K562 (cell line): ENCODE measurements around the gene HSPB6. TPM values are rescaled to one million over a fixed set of nuclear protein-coding genes. Genes with fewer than 3 reads are reported as not detected.

Source experiments
- ATAC-seq: fragments of 200-7000 bp; cut with Tn5 transposase; 3 replicates; pipeline ENCODE4 v1.9.1; 2020; ENCODE audit warnings: moderate library complexity
- BruUV-seq: library from RNA; stranded (reverse); fragments of 400-500 nt; replicated peaks from 2 replicates; lab custom pipeline; 2021; lab: Mats Ljungman, UMichigan
- CTCF ChIA-PET: fragments of 300-600 bp; formaldehyde crosslinking; extraction: SDS; loops from one replicate; lab custom pipeline; 2021; ENCODE audit warnings: low intra/inter-chr PET ratio; lab: Yijun Ruan, JAX
- POLR2A ChIA-PET: fragments of 300-600, 350-650 bp; sonication (Branson Sonifier 250); formaldehyde crosslinking; extraction: SDS; loops from one replicate; lab custom pipeline; 2021; ENCODE audit warnings: antibody characterized with exemption, inconsistent platforms; lab: Yijun Ruan, JAX
- DNase-seq, 4 experiments: peaks; one replicate each; pipeline versions ENCODE4 v3.0.0 to v3.0.0-alpha.2; 2011 to 2018; ENCODE audit warnings: low spot score in 3 of 4, mixed read lengths in 3 of 4; ENCODE audit errors: extremely low read depth in 1 of 4
- FAIRE-seq: peaks from 2 replicates; lab custom pipeline; 2011; peaks lifted over from hg19 to GRCh38; lab: Jason Lieb, UNC
- H2AFZ ChIP-seq: 2 replicates; pipeline ENCODE4 v1.6.0; 2011; ENCODE audit warnings: low read depth, low read length, control low read depth, inconsistent platforms
- H3K27ac ChIP-seq: fragments of 200-600 bp; 3 replicates; pipeline ENCODE4 v1.8.0; 2011; ENCODE audit warnings: low read depth, mild to moderate bottlenecking, control low read depth, inconsistent platforms, low read length, moderate library complexity, mixed read lengths; ENCODE audit errors: extremely low read depth
- H3K27me3 ChIP-seq, 2 experiments: fragments of 300-600 bp in 1 of 2; 2 replicates in 1 of 2; 3 replicates in 1 of 2; pipeline versions ENCODE4 v1.6.0 to v1.8.0; 2011; ENCODE audit warnings: inconsistent platforms in 2 of 2, low read length in 2 of 2, mild to moderate bottlenecking in 1 of 2, mixed read lengths in 1 of 2, moderate library complexity in 1 of 2; ENCODE audit not compliant: control insufficient read depth in 2 of 2, insufficient read depth in 2 of 2
- H3K36me3 ChIP-seq: fragments of 300-600 bp; 3 replicates; pipeline ENCODE4 v1.8.0; 2011; ENCODE audit warnings: mild to moderate bottlenecking, low read length, inconsistent platforms; ENCODE audit not compliant: control insufficient read depth, insufficient read depth
- H3K4me1 ChIP-seq, 2 experiments: fragments of 200-600 bp in 1 of 2; replicated peaks in 1 of 2; 2 replicates in 1 of 2; 3 replicates in 1 of 2; pipeline versions ENCODE4 v1.5.1 to v1.8.0; 2011; ENCODE audit warnings: inconsistent platforms in 2 of 2, low read length in 2 of 2, mild to moderate bottlenecking in 1 of 2, mixed read lengths in 1 of 2, moderate library complexity in 1 of 2; ENCODE audit not compliant: control insufficient read depth in 2 of 2, insufficient read depth in 2 of 2
- H3K4me2 ChIP-seq: 2 replicates; pipeline ENCODE4 v1.6.1; 2011; ENCODE audit warnings: low read length, control low read depth, inconsistent platforms, mixed read lengths; ENCODE audit not compliant: insufficient read depth
- H3K4me3 ChIP-seq: fragments of 200-600 bp; sonication (generic), shearing (Covaris generic); 2 replicates; pipeline ENCODE4 v1.5.1; 2016; ENCODE audit warnings: control low read depth, inconsistent platforms
- H3K79me2 ChIP-seq: fragments of 200-600 bp; 3 replicates; pipeline ENCODE4 v1.8.0; 2011; ENCODE audit warnings: low read length, inconsistent platforms; ENCODE audit not compliant: control insufficient read depth, insufficient read depth
- H3K9ac ChIP-seq, 2 experiments: 2 replicates each; pipeline versions ENCODE4 v1.6.0 to v1.6.1; 2011; ENCODE audit warnings: low read depth in 2 of 2, low read length in 2 of 2, control low read depth in 1 of 2, inconsistent platforms in 1 of 2, mild to moderate bottlenecking in 1 of 2, mixed read lengths in 1 of 2; ENCODE audit not compliant: insufficient read depth in 1 of 2
- H3K9me1 ChIP-seq: one replicate; pipeline ENCODE4 v1.6.0; 2011; ENCODE audit warnings: inconsistent platforms, mild to moderate bottlenecking, low read length, moderate library complexity; ENCODE audit not compliant: control insufficient read depth, insufficient read depth
- H3K9me3 ChIP-seq: replicated peaks from 2 replicates; pipeline ENCODE4 v1.5.1; 2011; ENCODE audit warnings: low read depth, low read length, inconsistent platforms; ENCODE audit not compliant: control insufficient read depth, insufficient read depth
- H4K20me1 ChIP-seq: replicated peaks from 2 replicates; pipeline ENCODE4 v1.6.1; 2011; ENCODE audit warnings: low read length, inconsistent platforms, mixed read lengths; ENCODE audit not compliant: control insufficient read depth, insufficient read depth
- BCL6 ChIP-seq: fragments of 250-450 bp; sonication (Bioruptor Pico); IDR thresholded peaks from 2 replicates; pipeline ENCODE4 v1.4.0; 2020
- CBX5 ChIP-seq: IDR thresholded peaks from 2 replicates; pipeline ENCODE4 v1.6.1; 2014; ENCODE audit warnings: low read depth, borderline replicate concordance
- ELK3 ChIP-seq: fragments of 450-650 bp; formaldehyde crosslinking; IDR thresholded peaks from 2 replicates; pipeline ENCODE4 v1.4.0; 2020; ENCODE audit warnings: mild to moderate bottlenecking
- FOS ChIP-seq: IDR thresholded peaks from 3 replicates; pipeline ENCODE4 v1.6.1; 2011; ENCODE audit not compliant: insufficient read length; ENCODE audit errors: extremely low read depth
- GMEB1 ChIP-seq: fragments of 250-450 bp; sonication (Bioruptor Pico); IDR thresholded peaks from 2 replicates; pipeline ENCODE4 v1.4.0; 2020; ENCODE audit warnings: mild to moderate bottlenecking
- HBP1 ChIP-seq: fragments of 450-650 bp; formaldehyde crosslinking; IDR thresholded peaks from 2 replicates; pipeline ENCODE4 v1.4.0; 2022; ENCODE audit warnings: missing genetic modification characterization
- NCOA2 ChIP-seq, 2 experiments: fragments of 450-650 bp; IDR thresholded peaks; 2 replicates each; pipeline ENCODE4 v1.6.1; 2018; ENCODE audit warnings: mild to moderate bottlenecking in 2 of 2, moderate library complexity in 1 of 2; ENCODE audit not compliant: partially characterized antibody in 2 of 2
- PRPF4 ChIP-seq: fragments of 200-400 bp; formaldehyde crosslinking; IDR thresholded peaks from one replicate; pipeline ENCODE4 v1.6.1; 2017; ENCODE audit warnings: low read length, low read depth, mild to moderate bottlenecking; ENCODE audit not compliant: insufficient read depth, poor library complexity, severe bottlenecking
- SMAD3 ChIP-seq: fragments of 450-650 bp; formaldehyde crosslinking; conservative IDR thresholded peaks from 2 replicates; pipeline ENCODE4 v1.4.0; 2020; ENCODE audit warnings: mild to moderate bottlenecking
- TCF15 ChIP-seq: fragments of 250-450 bp; sonication (Bioruptor Pico); IDR thresholded peaks from 2 replicates; pipeline ENCODE4 v1.8.0; 2022; ENCODE audit warnings: moderate library complexity, mild to moderate bottlenecking, inconsistent platforms
- WGBS: fragments of 100-300 bp; shearing (Covaris generic); methylation state at CpG from one replicate; pipeline ENCODE4 v1.1.6; 2016; ENCODE audit warnings: low coverage, mixed read lengths; ENCODE audit not compliant: insufficient coverage; ENCODE audit errors: missing lambda C conversion rate; 5-methylcytosine and 5-hydroxymethylcytosine counted together
- in situ Hi-C: fragments of 300-500 bp; cut with MboI; formaldehyde crosslinking; loops from 4 replicates; pipeline ENCODE4 v1.15.0; 2018; ENCODE audit warnings: inconsistent platforms, mixed read lengths
- intact Hi-C: fragments of 100-400 bp; cut with micrococcal nuclease; formaldehyde crosslinking; loops from 2 replicates; pipeline ENCODE4 v1.14.2; 2022
- polyA plus RNA-seq, 8 experiments: library from polyadenylated mRNA; depleted of rRNA in 4 of 8; stranded (reverse) in 5 of 8; unstranded in 3 of 8; fragments of >200 nt; fragmentation: Nextera tagmentation in 2 of 8; fragmentation: Illumina TruSeq in 1 of 8; extraction: Ambion mirVana in 2 of 8; extraction: Trizol in 1 of 8; gene quantifications; 2 replicates each; pipeline versions ENCODE4 v1.2.1 to v1.2.3, GENCODE V29; 2011 to 2014; ENCODE audit warnings: inconsistent platforms in 1 of 8, missing spikeins in 1 of 8
- total RNA-seq, 7 experiments: library from RNA; depleted of rRNA in 6 of 7; stranded (reverse); fragments of >200 nt in 6 of 7; fragmentation: Illumina TruSeq in 2 of 7; extraction: Trizol in 2 of 7; gene quantifications; 2 replicates each; pipeline versions ENCODE4 v1.2.1 to v1.2.3, GENCODE V29; 2011 to 2021; ENCODE audit warnings: low replicate concordance in 1 of 7

HSPB6 gene
- total and polyA plus RNA-seq, 9 of the 15 experiments (the other 6 are each of a cell fraction or from before 2014, with no cell fraction given), result 0.55 TPM; not detected in 8

GRCh38 chr19:35791814-35792279 is 35.0 kb upstream of the HSPB6 start:
- CTCF ChIA-PET, result no interaction called here
- POLR2A ChIA-PET, result no interaction called here
- H3K36me3 ChIP-seq, result no peaks in the 10 kb centered on the region
- TF ChIP-seq SMAD3 (no peak), PRPF4 (no peak), BCL6 (CRISPR knock-in tag) (no peak), HBP1 (CRISPR knock-in tag) (no peak), TCF15 (no peak), CBX5 (no peak), FOS (no peak), NCOA2 (IDR thresholded peaks at IDR 0.05; ENCODE audit: partially characterized antibody in 2 of 2) (no peak), ELK3 (no peak), GMEB1 (no peak)
- TF ChIP-seq, all 486 proteins: peak for 0
- BruUV-seq, result no TSS peak
- DNase-seq, result no peak
- Histone ChIP-seq H3K79me2 (no peaks in the 10 kb centered on the region), H3K9ac (no peak overlapping the region), H3K27ac (no peak overlapping the region), H3K27me3 (no peaks in the 10 kb centered on the region; a peak in 1 of 5 replicates), H3K9me1 (no peaks in the 10 kb centered on the region), H3K4me1 (peaks cover 0 to 50% of the 10 kb centered on the region in 2 experiments; a peak in 3 of 5 replicates), H3K9me3 (no peaks in the 10 kb centered on the region), H2AFZ (no peak overlapping the region), H3K4me2 (no peak overlapping the region), H4K20me1 (no peaks in the 10 kb centered on the region), H3K4me3 (no peak overlapping the region)
- in situ Hi-C loops, result no loop called here
- FAIRE-seq, result no peak
- no peak for ATAC-seq
- 32% methylated on average over 8 of the region's 9 CpGs for WGBS
- intact Hi-C loops, result no loop called here
